Trophoblast cell (in vitro differentiated cells and primary cell): Measurements from ENCODE around the gene RNF157.
"Not testable (repeated sequence)": the region's sequence is repeated elsewhere in the genome, so short reads cannot be mapped to it uniquely, and the experiment has no call there.

Source experiments
- DNase-seq, 2 donors: peaks; one replicate each; pipeline ENCODE4 v3.0.0-alpha.2; 2016
- H2AFZ ChIP-seq: 2 replicates; pipeline ENCODE4 v1.6.1; 2013; ENCODE audit warnings: low read length, moderate library complexity, mild to moderate bottlenecking; ENCODE audit not compliant: insufficient read depth, poor library complexity
- H2AK5ac ChIP-seq: 2 replicates; pipeline ENCODE4 v1.6.1; 2013; ENCODE audit warnings: mild to moderate bottlenecking, low read length
- H2BK120ac ChIP-seq: 2 replicates; pipeline ENCODE4 v1.6.1; 2013; ENCODE audit warnings: low read length, mild to moderate bottlenecking, moderate library complexity; ENCODE audit not compliant: insufficient read depth, poor library complexity
- H2BK12ac ChIP-seq: 2 replicates; pipeline ENCODE4 v1.6.1; 2013; ENCODE audit warnings: mild to moderate bottlenecking, low read length, moderate library complexity
- H2BK5ac ChIP-seq: 2 replicates; pipeline ENCODE4 v1.6.1; 2013; ENCODE audit warnings: low read length, low read depth, moderate library complexity, mild to moderate bottlenecking; ENCODE audit not compliant: poor library complexity
- H3K14ac ChIP-seq: 2 replicates; pipeline ENCODE4 v1.6.1; 2013; ENCODE audit warnings: mild to moderate bottlenecking, low read length
- H3K18ac ChIP-seq: 2 replicates; pipeline ENCODE4 v1.6.1; 2013; ENCODE audit warnings: mild to moderate bottlenecking, low read length
- H3K23ac ChIP-seq: 2 replicates; pipeline ENCODE4 v1.6.1; 2013; ENCODE audit warnings: low read length
- H3K27ac ChIP-seq: 2 replicates; pipeline ENCODE4 v1.5.1; 2013; ENCODE audit warnings: low read depth, mild to moderate bottlenecking, inconsistent platforms, low read length, moderate library complexity
- H3K27me3 ChIP-seq: 2 replicates; pipeline ENCODE4 v1.6.1; 2013; ENCODE audit warnings: inconsistent platforms, mild to moderate bottlenecking, low read length, moderate library complexity; ENCODE audit not compliant: insufficient read depth
- H3K36me3 ChIP-seq, 2 experiments: 1 replicate in 1 of 2; 2 replicates in 1 of 2; pipeline ENCODE4 v1.6.1; 2013; ENCODE audit warnings: low read length in 2 of 2, mild to moderate bottlenecking in 2 of 2, moderate library complexity in 1 of 2; ENCODE audit not compliant: insufficient read depth in 2 of 2, control insufficient read depth in 1 of 2
- H3K4ac ChIP-seq: 2 replicates; pipeline ENCODE4 v1.6.1; 2013; ENCODE audit warnings: low read depth, mild to moderate bottlenecking, low read length, moderate library complexity
- H3K4me1 ChIP-seq, 2 experiments: 1 replicate in 1 of 2; 2 replicates in 1 of 2; pipeline ENCODE4 v1.6.1; 2013; ENCODE audit warnings: low read length in 2 of 2, mild to moderate bottlenecking in 2 of 2, moderate library complexity in 1 of 2; ENCODE audit not compliant: insufficient read depth in 2 of 2, control insufficient read depth in 1 of 2
- H3K4me2 ChIP-seq: 2 replicates; pipeline ENCODE4 v1.6.1; 2013; ENCODE audit warnings: inconsistent platforms, mild to moderate bottlenecking, low read length, moderate library complexity
- H3K4me3 ChIP-seq: 2 replicates; pipeline ENCODE4 v1.5.1; 2013; ENCODE audit warnings: mild to moderate bottlenecking, low read depth, low read length, inconsistent platforms
- H3K79me1 ChIP-seq: one replicate; pipeline ENCODE4 v1.6.1; 2013; ENCODE audit warnings: low read length
- H3K79me2 ChIP-seq: 2 replicates; pipeline ENCODE4 v1.6.1; 2013; ENCODE audit warnings: low read length, mild to moderate bottlenecking; ENCODE audit not compliant: control insufficient read depth, insufficient read depth, poor library complexity
- H3K9ac ChIP-seq: 2 replicates; pipeline ENCODE4 v1.6.1; 2013; ENCODE audit warnings: mild to moderate bottlenecking, low read length
- H3K9me3 ChIP-seq: 2 replicates; pipeline ENCODE4 v1.6.1; 2013; ENCODE audit warnings: low read depth, mild to moderate bottlenecking, control low read depth, inconsistent platforms, low read length; ENCODE audit not compliant: insufficient read depth
- H4K12ac ChIP-seq: 2 replicates; pipeline ENCODE4 v1.6.1; 2013; ENCODE audit warnings: low read depth, mild to moderate bottlenecking, low read length, moderate library complexity
- H4K8ac ChIP-seq: 2 replicates; pipeline ENCODE4 v1.6.1; 2013; ENCODE audit warnings: low read depth, mild to moderate bottlenecking, low read length, moderate library complexity
- H4K91ac ChIP-seq: one replicate; pipeline ENCODE4 v1.6.1; 2013; ENCODE audit warnings: low read depth, mild to moderate bottlenecking, low read length, moderate library complexity
- whole genome bisulfite sequencing: extraction: QIAGEN DNeasy Blood & Tissue Kit; methylation state at CpG from one replicate; pipeline ENCODE4 v1.1.7; 2013; ENCODE audit warnings: missing lambda C conversion rate; ENCODE audit not compliant: insufficient read length, insufficient coverage; ENCODE audit errors: extremely low coverage; 5-methylcytosine and 5-hydroxymethylcytosine counted together

RNF157 gene

DNA sequence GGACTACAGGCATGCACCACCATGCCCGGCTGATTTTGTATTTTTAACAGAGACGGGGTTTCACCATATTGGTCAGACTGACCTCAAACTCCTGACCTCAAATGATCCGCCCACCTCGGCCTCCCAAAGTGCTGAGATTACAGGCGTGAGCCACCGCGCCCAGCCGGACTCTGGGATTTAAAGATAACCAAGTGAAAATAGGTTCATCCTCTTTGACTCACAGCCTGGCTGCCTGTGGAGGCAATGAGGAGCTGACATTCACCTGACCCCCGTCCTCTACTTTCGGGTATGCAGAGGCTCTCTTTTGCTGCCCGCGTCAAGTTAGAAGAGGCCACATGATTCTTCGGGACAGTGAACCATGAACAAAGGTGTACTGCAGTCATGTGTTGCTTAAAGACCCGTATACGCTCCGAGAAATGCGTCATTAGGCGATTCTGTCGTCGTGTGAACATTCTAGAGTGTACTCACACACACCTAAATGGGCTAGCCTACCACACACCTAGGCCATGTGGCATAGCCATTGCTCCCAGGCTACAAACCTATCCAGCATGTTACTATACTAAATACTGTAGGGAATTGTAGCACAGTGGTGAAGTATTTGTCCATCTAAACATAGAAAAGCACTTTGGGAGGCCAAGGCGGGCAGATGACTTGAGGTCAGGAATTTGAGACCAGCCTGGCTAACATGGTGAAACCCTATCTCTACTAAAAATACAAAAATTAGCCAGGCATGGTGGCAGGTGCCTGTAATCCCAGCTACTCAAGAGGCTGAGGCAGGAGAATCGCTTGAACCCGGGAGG, 12.9 kb upstream of the RNF157 start:
- H3K18ac ChIP-seq, H3K9me3 ChIP-seq, H3K14ac ChIP-seq, H3K9ac ChIP-seq, H2AK5ac ChIP-seq, H3K23ac ChIP-seq, H2BK120ac ChIP-seq, H2AFZ ChIP-seq, H4K91ac ChIP-seq, H3K4ac ChIP-seq, H3K4me3 ChIP-seq, H4K8ac ChIP-seq, H4K12ac ChIP-seq, H3K79me2 ChIP-seq, H3K27ac ChIP-seq, H3K36me3 ChIP-seq, H3K4me2 ChIP-seq, H2BK5ac ChIP-seq, H3K79me1 ChIP-seq, H3K27me3 ChIP-seq: not testable (repeated sequence)
- no CpG with 5 or more reads among the region's 23 CpGs for WGBS
- Histone ChIP-seq H3K4me1 (peaks cover 9 to 11% of the 10 kb centered on the region in 2 experiments), H2BK12ac (peak overlapping the region; percentile 36)
- DNase-seq: peak; percentile 72 to 83

DNA sequence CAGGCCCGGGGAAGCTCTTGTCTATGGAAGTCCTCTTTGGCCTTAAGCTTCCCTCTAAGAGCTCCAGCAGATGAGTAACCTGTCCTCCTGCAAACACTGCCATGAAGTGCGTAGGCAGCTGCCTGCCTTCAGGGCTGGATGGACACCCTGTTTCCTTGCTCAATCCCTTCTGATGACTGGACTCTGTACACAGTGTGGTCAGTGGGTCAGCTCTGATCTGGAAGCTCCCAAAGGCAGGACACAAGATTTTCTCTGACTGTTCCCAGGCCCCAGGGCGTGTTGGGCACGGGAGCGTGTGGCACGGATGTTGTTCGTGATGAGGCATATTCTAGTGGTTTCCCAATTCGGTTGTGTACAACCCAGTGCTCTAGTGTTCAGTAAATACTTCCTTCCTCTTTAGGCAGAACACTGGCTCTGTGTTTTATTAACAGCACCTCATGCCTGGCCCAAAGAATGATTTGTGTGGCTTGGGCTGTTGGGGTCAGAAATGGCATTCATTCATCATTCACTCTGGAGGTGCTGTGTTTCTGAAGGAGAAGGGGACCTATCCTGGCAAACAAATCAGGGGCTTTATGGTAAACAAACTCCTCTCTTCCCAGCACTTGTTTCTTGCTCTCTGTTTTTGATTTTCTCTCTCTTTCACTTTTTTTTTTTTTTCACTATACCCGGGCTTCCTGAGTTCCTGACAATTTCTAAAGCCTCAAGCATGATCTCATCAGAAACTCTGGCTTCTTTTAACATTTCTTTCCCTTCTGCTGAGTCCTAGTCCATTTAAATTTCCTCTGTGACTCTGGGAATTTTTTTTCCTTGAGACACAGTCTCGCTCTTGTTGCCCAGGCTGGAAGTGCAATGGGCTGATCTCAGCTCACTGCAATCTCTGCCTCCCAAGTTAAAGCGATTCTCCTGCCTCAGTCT, 12.0 kb upstream of the RNF157 start:
- Histone ChIP-seq H3K18ac (no peak overlapping the region), H3K79me1 (peaks cover 4% of the 10 kb centered on the region), H3K79me2 (no peaks in the 10 kb centered on the region), H3K9me3 (no peaks in the 10 kb centered on the region), H4K8ac (no peak overlapping the region), H2BK12ac (no peak overlapping the region), H3K23ac (no peak overlapping the region), H3K36me3 (no peaks in the 10 kb centered on the region), H3K27me3 (no peaks in the 10 kb centered on the region), H3K4me1 (peaks cover 9 to 11% of the 10 kb centered on the region in 2 experiments), H3K4me3 (no peak overlapping the region), H2AK5ac (no peak overlapping the region), H3K4me2 (no peak overlapping the region), H2BK5ac (no peak overlapping the region), H3K4ac (no peak overlapping the region), H2BK120ac (no peak overlapping the region), H3K27ac (peak overlapping the region; percentile 19), H4K12ac (no peak overlapping the region), H2AFZ (no peak overlapping the region), H3K14ac (no peak overlapping the region), H4K91ac (peak overlapping the region; percentile 20), H3K9ac (no peak overlapping the region)
- no CpG with 5 or more reads among the region's 11 CpGs for WGBS
- peak; percentile 99 for DNase-seq

DNA sequence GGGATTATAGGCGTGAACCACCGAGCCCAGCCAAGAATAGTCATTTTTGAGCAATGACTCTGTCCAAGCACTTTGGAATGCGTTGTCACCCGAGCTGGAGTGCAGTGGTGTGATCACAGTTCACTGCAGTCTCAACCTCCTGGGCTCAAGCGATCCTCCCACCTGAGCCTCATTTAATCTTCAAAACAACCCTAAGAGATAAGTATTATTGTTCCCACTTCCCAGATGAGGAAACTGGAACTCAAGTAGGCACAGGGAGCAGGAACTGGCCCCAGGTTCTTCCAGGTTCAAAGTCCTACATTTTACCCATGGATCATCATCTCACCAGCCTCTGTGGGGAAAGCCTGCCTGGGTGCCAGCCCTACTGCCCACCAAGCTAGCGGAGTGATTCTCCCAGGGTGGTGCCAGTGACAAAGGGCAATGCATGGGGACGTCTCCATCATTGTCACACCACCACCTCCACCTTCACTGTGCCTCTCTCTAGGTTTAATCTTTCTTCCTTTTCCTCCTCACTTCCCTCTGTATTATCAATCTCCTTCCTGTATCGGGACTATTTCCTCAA, 11.3 kb upstream of the RNF157 start:
- Histone ChIP-seq H3K14ac (no peak overlapping the region), H3K4ac (no peak overlapping the region), H2BK5ac (no peak overlapping the region), H3K79me2 (no peaks in the 10 kb centered on the region), H3K27me3 (no peaks in the 10 kb centered on the region), H3K4me2 (no peak overlapping the region), H4K12ac (no peak overlapping the region), H3K27ac (peak overlapping the region; percentile 24), H3K4me3 (no peak overlapping the region), H3K9ac (no peak overlapping the region), H2BK120ac (no peak overlapping the region), H3K9me3 (no peaks in the 10 kb centered on the region), H4K8ac (no peak overlapping the region), H3K23ac (no peak overlapping the region), H2BK12ac (peak overlapping the region; percentile 5), H3K36me3 (no peaks in the 10 kb centered on the region), H3K18ac (no peak overlapping the region), H2AFZ (no peak overlapping the region), H3K4me1 (peaks cover 9 to 11% of the 10 kb centered on the region in 2 experiments), H2AK5ac (no peak overlapping the region), H4K91ac (peak overlapping the region; percentile 53), H3K79me1 (peaks cover 4% of the 10 kb centered on the region)
- WGBS: no CpG with 5 or more reads among the region's 8 CpGs
- DNase-seq: peak; percentile 89 to 93

- Histone ChIP-seq H3K9me3 (no peaks in the 10 kb centered on the region), H3K4ac (no peak overlapping the region), H3K27ac (no peak overlapping the region), H4K8ac (no peak overlapping the region), H3K23ac (no peak overlapping the region), H3K9ac (no peak overlapping the region), H2BK5ac (no peak overlapping the region), H3K79me2 (no peaks in the 10 kb centered on the region), H3K4me3 (no peak overlapping the region), H3K14ac (no peak overlapping the region), H3K4me1 (peaks cover 10 to 11% of the 10 kb centered on the region in 2 experiments), H3K18ac (no peak overlapping the region), H4K91ac (no peak overlapping the region), H2AFZ (no peak overlapping the region), H4K12ac (no peak overlapping the region), H2AK5ac (no peak overlapping the region), H2BK120ac (no peak overlapping the region), H3K4me2 (no peak overlapping the region), H3K79me1 (peaks cover 4% of the 10 kb centered on the region), H3K36me3 (no peaks in the 10 kb centered on the region), H2BK12ac (no peak overlapping the region), H3K27me3 (no peaks in the 10 kb centered on the region)
- DNase-seq: no peak
- WGBS: no CpG with 5 or more reads among the region's 6 CpGs
Observed at GRCh38 chr17:76250141-76250540, 9.8 kb upstream of the RNF157 start.
